ENCODE data around the gene DCAF6.
"Not testable (repeated sequence)": the region's sequence is repeated elsewhere in the genome, so short reads cannot be mapped to it uniquely, and the experiment has no call there.

The DCAF6 gene

DNA sequence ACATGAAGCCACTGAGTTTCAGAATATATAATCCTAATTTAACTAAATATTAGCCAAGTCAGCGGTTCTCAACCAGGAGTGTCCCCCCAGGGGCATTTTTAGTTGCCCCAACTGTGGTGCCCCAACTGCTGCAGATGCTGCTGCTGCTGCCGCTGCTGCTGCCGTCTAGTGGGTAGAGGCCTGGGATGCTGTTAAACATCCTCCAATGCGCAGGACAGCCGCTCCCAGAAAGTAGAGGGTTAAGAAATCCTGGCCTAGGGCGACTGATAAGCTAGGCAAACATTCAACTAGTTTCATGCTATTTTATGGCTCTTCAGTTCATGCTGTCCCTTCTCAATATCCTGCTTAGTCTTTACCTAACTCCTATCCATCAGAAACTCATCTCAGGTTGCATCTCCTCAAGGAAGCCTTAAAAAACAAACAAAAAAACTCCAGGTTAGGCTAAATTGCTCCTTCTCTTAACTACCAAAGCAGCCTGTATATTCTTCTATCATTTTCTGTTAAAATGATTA is 9.9 kb upstream of the DCAF6 start:
- Histone ChIP-seq H3K27me3 (ENCODE audit: low read length) (no peaks in the 10 kb centered on the region), H4K20me1 (ENCODE audit: low read depth, low read length) (no peaks in the 10 kb centered on the region), H3K4me3 (ENCODE audit: insufficient read depth, low read length, poor library complexity, severe bottlenecking) (no peak overlapping the region), H3K79me2 (ENCODE audit: insufficient read depth, low read length) (no peaks in the 10 kb centered on the region), H3K27ac (ENCODE audit: low read depth, low read length) (no peak overlapping the region), H3K9me3 (ENCODE audit: insufficient read depth, low read length) (no peaks in the 10 kb centered on the region), H3K36me3 (ENCODE audit: low read length) (peaks cover 3% of the 10 kb centered on the region; the same call in 1 of the 2 replicates), H3K4me2 (ENCODE audit: low read depth, low read length, poor library complexity, severe bottlenecking) (no peak overlapping the region), H3K9ac (ENCODE audit: low read length) (no peak overlapping the region), H3F3A (ENCODE audit: insufficient read depth) (no peaks in the 10 kb centered on the region), H2AFZ (ENCODE audit: low read depth, low read length, severe bottlenecking) (no peak overlapping the region), H3K9me2 (replicated peaks; ENCODE audit: insufficient read depth, low read length) (no peaks in the 10 kb centered on the region)
- TF ChIP-seq EZH2phosphoT487 (conservative IDR thresholded peaks at IDR 0.05; ENCODE audit: low read length) = no peak
- TF ChIP-seq, protein P1, sequence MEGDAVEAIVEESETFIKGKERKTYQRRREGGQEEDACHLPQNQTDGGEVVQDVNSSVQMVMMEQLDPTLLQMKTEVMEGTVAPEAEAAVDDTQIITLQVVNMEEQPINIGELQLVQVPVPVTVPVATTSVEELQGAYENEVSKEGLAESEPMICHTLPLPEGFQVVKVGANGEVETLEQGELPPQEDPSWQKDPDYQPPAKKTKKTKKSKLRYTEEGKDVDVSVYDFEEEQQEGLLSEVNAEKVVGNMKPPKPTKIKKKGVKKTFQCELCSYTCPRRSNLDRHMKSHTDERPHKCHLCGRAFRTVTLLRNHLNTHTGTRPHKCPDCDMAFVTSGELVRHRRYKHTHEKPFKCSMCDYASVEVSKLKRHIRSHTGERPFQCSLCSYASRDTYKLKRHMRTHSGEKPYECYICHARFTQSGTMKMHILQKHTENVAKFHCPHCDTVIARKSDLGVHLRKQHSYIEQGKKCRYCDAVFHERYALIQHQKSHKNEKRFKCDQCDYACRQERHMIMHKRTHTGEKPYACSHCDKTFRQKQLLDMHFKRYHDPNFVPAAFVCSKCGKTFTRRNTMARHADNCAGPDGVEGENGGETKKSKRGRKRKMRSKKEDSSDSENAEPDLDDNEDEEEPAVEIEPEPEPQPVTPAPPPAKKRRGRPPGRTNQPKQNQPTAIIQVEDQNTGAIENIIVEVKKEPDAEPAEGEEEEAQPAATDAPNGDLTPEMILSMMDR (IDR thresholded peaks at IDR 0.05; ENCODE audit: insufficient read depth, low read length, poor library complexity, severe bottlenecking) = no peak

DNA sequence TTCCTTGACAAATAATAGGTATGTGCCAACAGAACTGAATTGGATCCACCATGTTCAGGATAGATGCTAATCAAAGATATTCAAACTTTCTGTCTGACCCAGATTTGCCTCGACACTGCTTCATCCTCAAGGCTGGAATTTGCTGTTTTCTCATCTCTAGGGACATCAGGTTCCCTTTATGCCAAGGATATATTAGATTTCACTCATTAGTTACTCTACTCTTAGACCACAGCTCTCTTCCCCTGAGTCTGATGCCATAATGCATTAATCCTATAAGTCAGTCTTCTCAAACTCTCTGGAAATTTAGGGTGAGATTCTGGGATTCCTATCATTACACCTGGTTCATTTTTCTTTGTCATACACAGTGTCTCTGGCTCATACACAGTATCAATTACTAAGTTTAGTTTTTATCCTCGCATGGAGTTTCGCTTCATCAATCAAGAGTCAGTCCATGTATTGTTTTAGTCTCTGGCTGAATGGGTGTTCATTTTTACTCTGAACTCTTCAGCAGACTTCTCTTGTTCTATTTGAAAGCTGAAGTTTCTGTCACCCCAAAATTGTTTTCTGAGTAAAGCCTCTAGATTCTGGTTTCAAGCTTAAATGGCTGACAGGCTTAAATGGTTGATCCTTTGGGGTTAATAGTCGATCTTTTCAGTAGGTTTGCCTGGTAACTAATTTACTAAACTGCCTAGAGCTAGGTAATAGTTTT is 9.3 kb upstream of the DCAF6 start:
- Histone ChIP-seq H4K20me1 (ENCODE audit: low read depth, low read length) (0 out of 2 replicates have a peak, but pooled peaks cover 2% of the 10 kb centered on the region), H3K27ac (ENCODE audit: low read depth, low read length) (no peak overlapping the region), H3K27me3 (ENCODE audit: low read length) (no peaks in the 10 kb centered on the region), H3F3A (ENCODE audit: insufficient read depth) (no peaks in the 10 kb centered on the region), H2AFZ (ENCODE audit: low read depth, low read length, severe bottlenecking) (no peak overlapping the region), H3K9me2 (replicated peaks; ENCODE audit: insufficient read depth, low read length) (no peaks in the 10 kb centered on the region), H3K79me2 (ENCODE audit: insufficient read depth, low read length) (no peaks in the 10 kb centered on the region), H3K4me3 (ENCODE audit: insufficient read depth, low read length, poor library complexity, severe bottlenecking) (no peak overlapping the region), H3K4me2 (ENCODE audit: low read depth, low read length, poor library complexity, severe bottlenecking) (no peak overlapping the region), H3K36me3 (ENCODE audit: low read length) (peaks cover 3% of the 10 kb centered on the region; the same call in 1 of the 2 replicates), H3K9ac (ENCODE audit: low read length) (no peak overlapping the region), H3K9me3 (ENCODE audit: insufficient read depth, low read length) (no peaks in the 10 kb centered on the region)
- TF ChIP-seq EZH2phosphoT487 (conservative IDR thresholded peaks at IDR 0.05; ENCODE audit: low read length) = no peak
- TF ChIP-seq, protein P1 (IDR thresholded peaks at IDR 0.05; ENCODE audit: insufficient read depth, low read length, poor library complexity, severe bottlenecking) = no peak

DNA sequence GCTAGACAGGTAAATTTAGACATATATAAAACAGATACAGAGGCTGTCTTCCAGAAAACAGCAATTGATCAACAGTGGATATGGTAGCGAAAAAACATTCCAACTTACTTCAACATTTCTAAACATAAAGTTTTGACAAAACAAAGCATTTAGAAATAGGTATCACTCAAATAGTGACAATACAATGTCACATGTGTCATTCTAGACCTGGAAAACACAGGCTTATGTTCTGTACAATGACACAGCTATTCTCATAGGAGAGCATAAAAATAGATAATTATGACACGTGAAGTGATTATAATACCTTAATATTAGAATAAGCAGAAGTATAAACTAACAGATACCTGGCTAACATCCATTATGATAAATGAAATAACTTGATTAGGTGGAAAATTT is 8.0 kb upstream of the DCAF6 start:
- Histone ChIP-seq H4K20me1 (ENCODE audit: low read depth, low read length) (0 out of 2 replicates have a peak, but pooled peaks cover 2% of the 10 kb centered on the region), H3K4me2 (ENCODE audit: low read depth, low read length, poor library complexity, severe bottlenecking) (no peak overlapping the region), H3K27ac (ENCODE audit: low read depth, low read length) (no peak overlapping the region), H3K27me3 (ENCODE audit: low read length) (no peaks in the 10 kb centered on the region), H3K9ac (ENCODE audit: low read length) (no peak overlapping the region), H3K79me2 (ENCODE audit: insufficient read depth, low read length) (peaks cover 4% of the 10 kb centered on the region; the same call in 1 of the 2 replicates), H3K9me3 (ENCODE audit: insufficient read depth, low read length) (no peaks in the 10 kb centered on the region), H3K36me3 (ENCODE audit: low read length) (no peaks in the 10 kb centered on the region), H3F3A (ENCODE audit: insufficient read depth) (no peaks in the 10 kb centered on the region), H2AFZ (ENCODE audit: low read depth, low read length, severe bottlenecking) (no peak overlapping the region), H3K9me2 (replicated peaks; ENCODE audit: insufficient read depth, low read length) (no peaks in the 10 kb centered on the region), H3K4me3 (ENCODE audit: insufficient read depth, low read length, poor library complexity, severe bottlenecking) (no peak overlapping the region)
- TF ChIP-seq, protein P1 (IDR thresholded peaks at IDR 0.05; ENCODE audit: insufficient read depth, low read length, poor library complexity, severe bottlenecking) = no peak
- no peak for TF ChIP-seq EZH2phosphoT487 (conservative IDR thresholded peaks at IDR 0.05; ENCODE audit: low read length)

DNA sequence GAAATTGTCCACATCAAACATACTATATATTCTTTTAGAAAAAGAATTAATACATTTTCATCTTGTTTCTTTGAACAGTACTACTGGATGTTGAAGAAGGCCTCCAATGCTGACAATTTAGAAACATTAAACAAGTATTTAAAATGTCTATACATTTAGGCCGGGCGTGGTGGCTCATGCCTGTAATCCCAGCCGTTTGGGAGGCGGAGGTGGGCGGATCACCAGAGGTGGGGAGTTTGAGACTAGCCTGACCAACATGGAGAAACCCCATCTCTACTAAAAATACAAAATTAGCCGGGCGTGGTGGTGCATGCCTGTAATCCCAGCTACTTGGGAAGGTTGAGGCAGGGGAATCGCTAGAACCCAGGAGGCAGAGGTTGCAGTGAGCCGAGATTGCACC is 7.6 kb upstream of the DCAF6 start:
- not testable (repeated sequence) for H4K20me1 ChIP-seq (ENCODE audit: low read depth, low read length); H3K36me3 ChIP-seq (ENCODE audit: low read length); H3K9me3 ChIP-seq (ENCODE audit: insufficient read depth, low read length); H3F3A ChIP-seq (ENCODE audit: insufficient read depth); H3K4me2 ChIP-seq (ENCODE audit: low read depth, low read length, poor library complexity, severe bottlenecking); H3K79me2 ChIP-seq (ENCODE audit: insufficient read depth, low read length); H3K27ac ChIP-seq (ENCODE audit: low read depth, low read length); H3K9ac ChIP-seq (ENCODE audit: low read length); H3K4me3 ChIP-seq (ENCODE audit: insufficient read depth, low read length, poor library complexity, severe bottlenecking); H3K27me3 ChIP-seq (ENCODE audit: low read length); H2AFZ ChIP-seq (ENCODE audit: low read depth, low read length, severe bottlenecking); H3K9me2 ChIP-seq (replicated peaks; ENCODE audit: insufficient read depth, low read length)

Measured in SU-DHL-6 (cell line).